Keratinocyte (primary cell): ENCODE data around the gene GDPD5. TPM values are rescaled to one million over a fixed set of nuclear protein-coding genes. Genes with fewer than 3 reads are reported as not detected.

Source experiments
- DNase-seq: peaks from one replicate; pipeline ENCODE4 v3.0.0-alpha.2; 2011; ENCODE audit warnings: low read depth, missing footprints, low spot score
- FAIRE-seq: peaks from 2 replicates; lab custom pipeline; 2011; peaks lifted over from hg19 to GRCh38; lab: Jason Lieb, UNC
- H2AFZ ChIP-seq: 2 replicates; pipeline ENCODE4 v1.6.0; 2012; ENCODE audit warnings: low read length, control low read depth, inconsistent platforms; ENCODE audit not compliant: control insufficient read depth
- H3K27ac ChIP-seq: 2 replicates; pipeline ENCODE4 v1.5.1; 2011; ENCODE audit warnings: low read length; ENCODE audit not compliant: control insufficient read depth, insufficient read depth
- H3K27me3 ChIP-seq: 3 replicates; pipeline ENCODE4 v1.6.0; 2011; ENCODE audit warnings: low read length; ENCODE audit not compliant: control insufficient read depth, insufficient read depth; ENCODE audit errors: extremely low read depth
- H3K36me3 ChIP-seq, 2 experiments: 2 replicates in 1 of 2; 3 replicates in 1 of 2; pipeline ENCODE4 v1.5.1; 2011; ENCODE audit warnings: low read length in 2 of 2, mild to moderate bottlenecking in 1 of 2; ENCODE audit not compliant: control insufficient read depth in 2 of 2, insufficient read depth in 2 of 2; ENCODE audit errors: extremely low read depth in 1 of 2
- H3K4me1 ChIP-seq: 3 replicates; pipeline ENCODE4 v1.5.1; 2011; ENCODE audit warnings: low read length; ENCODE audit not compliant: control insufficient read depth, insufficient read depth; ENCODE audit errors: extremely low read depth
- H3K4me2 ChIP-seq: 3 replicates; pipeline ENCODE4 v1.6.0; 2011; ENCODE audit warnings: low read depth, low read length; ENCODE audit not compliant: control insufficient read depth, insufficient read depth; ENCODE audit errors: extremely low read depth
- H3K4me3 ChIP-seq, 3 experiments: fragments of 200-600 bp in 1 of 3; sonication (generic) in 1 of 3; 2 replicates in 2 of 3; 3 replicates in 1 of 3; pipeline ENCODE4 v1.5.1; 2011 to 2016; ENCODE audit warnings: low read length in 3 of 3, mild to moderate bottlenecking in 3 of 3, control low read depth in 2 of 3, inconsistent platforms in 1 of 3, low read depth in 1 of 3, mixed read lengths in 1 of 3, mixed run types in 1 of 3, moderate library complexity in 1 of 3; ENCODE audit not compliant: control insufficient read depth in 2 of 3, insufficient read depth in 2 of 3; ENCODE audit errors: extremely low read depth in 1 of 3
- H3K79me2 ChIP-seq: 2 replicates; pipeline ENCODE4 v1.6.0; 2012; ENCODE audit warnings: low read length; ENCODE audit not compliant: control insufficient read depth, insufficient read depth
- H3K9ac ChIP-seq: 3 replicates; pipeline ENCODE4 v1.6.0; 2011; ENCODE audit warnings: low read length; ENCODE audit not compliant: control insufficient read depth, insufficient read depth; ENCODE audit errors: extremely low read depth
- H3K9me1 ChIP-seq: 3 replicates; pipeline ENCODE4 v1.6.0; 2011; ENCODE audit warnings: low read length; ENCODE audit not compliant: control insufficient read depth, insufficient read depth; ENCODE audit errors: extremely low read depth
- H3K9me3 ChIP-seq: 2 replicates; pipeline ENCODE4 v1.5.1; 2012; ENCODE audit warnings: low read depth, low read length; ENCODE audit not compliant: control insufficient read depth
- H4K20me1 ChIP-seq: 3 replicates; pipeline ENCODE4 v1.6.0; 2011; ENCODE audit warnings: low read length; ENCODE audit not compliant: control insufficient read depth, insufficient read depth; ENCODE audit errors: extremely low read depth
- CTCF ChIP-seq, 3 experiments: IDR thresholded peaks in 1 of 3; conservative IDR thresholded peaks in 1 of 3; optimal IDR thresholded peaks in 1 of 3; 2 replicates in 2 of 3; 3 replicates in 1 of 3; pipeline versions ENCODE3 to v1.5.1; 2011; ENCODE audit warnings: low read length in 3 of 3, mild to moderate bottlenecking in 3 of 3, moderate library complexity in 2 of 3, control low read depth in 1 of 3, inconsistent platforms in 1 of 3; ENCODE audit not compliant: insufficient read depth in 2 of 3; ENCODE audit errors: extremely low read depth in 1 of 3
- EZH2 ChIP-seq: IDR thresholded peaks from one replicate; pipeline ENCODE4 v1.6.1; 2012; ENCODE audit warnings: inconsistent platforms, mild to moderate bottlenecking, low read length, moderate library complexity
- dilution Hi-C: fragments of 300-500 bp; cut with MboI; formaldehyde crosslinking; loops from one replicate; pipeline ENCODE4 v1.7.0; 2020; ENCODE audit warnings: low sequenced_read_pairs; ENCODE audit not compliant: extremely low pct_ligation_motif_present
- polyA plus RNA-seq, 5 experiments: library from polyadenylated mRNA; depleted of rRNA in 3 of 5; stranded (reverse) in 3 of 5; stranded (forward) in 1 of 5; unstranded in 1 of 5; fragments of >200 nt; gene quantifications; 1 replicate in 1 of 5; 2 replicates in 3 of 5; 3 replicates in 1 of 5; pipeline versions ENCODE4 v1.2.1 to v1.2.3, GENCODE V29; 2011 to 2012; ENCODE audit warnings: missing spikeins in 2 of 5, low read depth in 1 of 5, low replicate concordance in 1 of 5

The GDPD5 gene
- polyA plus RNA-seq, 1 donor (not counting 4 experiments of a cell fraction or from before 2014, with no cell fraction given) = 2.1 TPM

DNA sequence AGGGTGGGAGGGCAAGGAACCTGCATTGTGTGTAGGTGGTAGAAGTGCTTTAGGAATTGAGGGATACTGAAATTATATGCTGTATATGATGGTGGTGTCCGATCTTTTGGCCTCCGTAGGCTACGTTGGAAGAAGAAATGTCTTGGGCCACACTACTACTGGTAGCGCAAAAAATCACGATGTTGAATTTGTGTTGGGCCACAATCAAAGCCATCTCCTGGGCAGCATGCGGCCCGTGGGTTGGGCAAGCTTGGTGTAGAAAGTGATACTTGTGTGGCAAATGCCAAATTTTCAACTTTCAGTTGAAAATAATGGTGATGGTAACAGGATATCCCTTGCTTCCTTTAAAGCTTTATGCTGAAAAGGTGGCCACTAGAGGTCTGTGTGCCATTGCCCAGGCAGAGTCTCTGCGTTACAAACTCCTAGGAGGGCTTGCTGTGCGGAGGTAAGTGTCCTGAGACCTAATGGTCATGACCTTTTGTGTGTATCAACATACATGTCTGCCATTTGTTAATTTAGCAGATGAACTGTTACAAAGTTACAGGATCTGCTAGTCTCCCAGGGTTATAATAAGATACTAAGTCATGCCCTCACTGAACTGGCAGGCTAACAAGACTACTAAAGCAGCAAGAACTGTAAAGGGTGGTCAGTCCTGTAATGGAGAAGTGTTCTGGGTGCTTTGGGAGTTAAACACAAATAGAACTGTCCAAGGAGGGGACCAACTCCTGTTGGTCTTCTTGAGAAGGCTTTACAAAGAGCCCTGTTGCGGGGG lies 123.6 kb downstream of the GDPD5 start:
- H2AFZ ChIP-seq = no peak overlapping the region
- FAIRE-seq (no peak), DNase-seq (no peak)
- dilution Hi-C loops = no loop called here
- peak overlapping the region; percentile 91 for H3K4me2 ChIP-seq
- H3K9ac ChIP-seq = peak overlapping the region; percentile 99
- H4K20me1 ChIP-seq = peaks cover 55% of the 10 kb centered on the region
- peak overlapping the region; percentile 23 for H3K27ac ChIP-seq
- H3K27me3 ChIP-seq = no peaks in the 10 kb centered on the region
- peaks cover 8% of the 10 kb centered on the region for H3K9me1 ChIP-seq
- H3K79me2 ChIP-seq = peaks cover 75% of the 10 kb centered on the region
- peaks cover 49 to 61% of the 10 kb centered on the region in 2 experiments for H3K36me3 ChIP-seq
- peak overlapping the region; percentile 85 to 94 (median 91) for H3K4me3 ChIP-seq
- H3K9me3 ChIP-seq = no peaks in the 10 kb centered on the region
- no peak for TF ChIP-seq EZH2
- no peak for TF ChIP-seq CTCF (optimal IDR thresholded peaks at IDR 0.05 in 1 of 3, IDR thresholded peaks at IDR 0.05 in 1 of 3, conservative IDR thresholded peaks at IDR 0.05 in 1 of 3; ENCODE audit: extremely low read depth in 1 of 3, insufficient read depth in 2 of 3, low read length in 3 of 3)
- peaks cover 27% of the 10 kb centered on the region for H3K4me1 ChIP-seq

GRCh38 chr11:75400146-75400865 lies 125.4 kb downstream of the GDPD5 start:
- Histone ChIP-seq H3K4me3 (peak overlapping the region; percentile 85 to 94 (median 91)), H3K9me1 (peaks cover 8% of the 10 kb centered on the region), H3K36me3 (peaks cover 35 to 43% of the 10 kb centered on the region in 2 experiments), H3K9me3 (no peaks in the 10 kb centered on the region), H4K20me1 (peaks cover 43% of the 10 kb centered on the region), H3K27me3 (no peaks in the 10 kb centered on the region), H2AFZ (no peak overlapping the region), H3K79me2 (peaks cover 59% of the 10 kb centered on the region), H3K9ac (peak overlapping the region; percentile 99), H3K4me1 (peaks cover 25% of the 10 kb centered on the region), H3K27ac (peak overlapping the region; percentile 94), H3K4me2 (peak overlapping the region; percentile 48)
- no peak for FAIRE-seq
- dilution Hi-C loops = no loop called here
- TF ChIP-seq CTCF (optimal IDR thresholded peaks at IDR 0.05 in 1 of 3, IDR thresholded peaks at IDR 0.05 in 1 of 3, conservative IDR thresholded peaks at IDR 0.05 in 1 of 3; ENCODE audit: extremely low read depth in 1 of 3, insufficient read depth in 2 of 3, low read length in 3 of 3) (no peak), EZH2 (no peak)
- no peak for DNase-seq
